ENCODE measurements around the gene CRISPLD2.

CRISPLD2 gene

DNA sequence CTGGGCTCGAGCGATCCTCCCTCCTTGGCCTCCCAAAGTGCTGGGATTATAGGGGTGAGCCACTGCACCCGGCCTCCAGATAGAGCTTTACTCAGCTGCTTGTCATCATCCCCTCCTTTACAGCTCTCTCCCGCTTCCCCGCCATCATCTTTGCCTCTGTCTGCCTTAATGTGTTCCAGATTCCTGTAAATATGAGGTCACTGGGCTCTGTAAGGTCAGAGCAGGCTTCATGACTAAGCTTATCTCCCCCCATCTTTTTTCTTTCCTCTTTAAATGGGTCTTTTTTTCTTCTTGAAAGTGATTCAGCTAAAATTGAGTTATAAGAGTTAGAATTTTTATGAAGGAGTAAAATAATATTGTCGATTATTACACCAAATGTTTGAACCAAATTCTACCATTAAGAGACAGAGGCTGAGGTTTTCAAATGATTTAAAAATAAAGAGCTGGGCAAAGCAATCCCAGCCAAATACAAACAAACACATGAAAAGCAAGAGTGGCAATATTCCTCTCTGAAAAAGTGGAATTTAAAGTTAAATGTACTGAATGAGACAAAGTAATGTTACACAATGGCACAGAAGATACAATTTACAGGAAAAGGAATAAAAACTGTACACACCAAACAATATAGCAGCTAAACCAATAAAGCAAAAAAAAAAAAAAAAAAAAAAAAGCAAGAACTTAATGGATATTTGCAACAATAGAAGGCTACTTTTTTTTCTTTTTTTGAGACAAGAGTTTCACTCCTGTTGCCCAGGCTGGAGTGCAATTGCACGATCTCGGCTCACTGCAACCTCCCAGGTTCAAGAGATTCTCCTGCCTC lies 62.1 kb downstream of the CRISPLD2 start:
- TF ChIP-seq GATA3 (IDR thresholded peaks at IDR 0.05; ENCODE audit: low read depth, low read length) (no peak), GATA2 (IDR thresholded peaks at IDR 0.05; ENCODE audit: low read depth, low read length) (no peak)

DNA sequence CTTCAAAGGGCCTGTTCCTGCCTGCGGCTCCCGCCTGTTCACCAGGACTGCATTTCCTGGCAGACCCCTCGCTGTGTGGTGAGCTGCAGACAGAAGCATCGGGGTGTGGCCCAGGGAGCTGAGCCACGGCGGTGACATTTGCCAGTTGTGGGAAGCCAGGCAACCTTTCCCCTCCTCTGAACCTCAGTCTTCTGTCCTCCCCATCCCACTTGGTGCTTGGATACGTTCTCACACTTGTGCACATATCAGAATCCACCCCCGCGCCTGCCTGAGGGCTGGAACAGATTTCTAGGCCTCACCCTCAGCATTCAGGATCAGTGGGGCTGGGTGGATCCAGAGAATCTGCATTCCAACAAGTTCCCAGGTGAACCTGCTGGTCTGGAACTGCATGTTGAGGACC lies 63.5 kb downstream of the CRISPLD2 start:
- TF ChIP-seq GATA2 (IDR thresholded peaks at IDR 0.05; ENCODE audit: low read depth, low read length), result no peak
- no peak for TF ChIP-seq GATA3 (IDR thresholded peaks at IDR 0.05; ENCODE audit: low read depth, low read length)

DNA sequence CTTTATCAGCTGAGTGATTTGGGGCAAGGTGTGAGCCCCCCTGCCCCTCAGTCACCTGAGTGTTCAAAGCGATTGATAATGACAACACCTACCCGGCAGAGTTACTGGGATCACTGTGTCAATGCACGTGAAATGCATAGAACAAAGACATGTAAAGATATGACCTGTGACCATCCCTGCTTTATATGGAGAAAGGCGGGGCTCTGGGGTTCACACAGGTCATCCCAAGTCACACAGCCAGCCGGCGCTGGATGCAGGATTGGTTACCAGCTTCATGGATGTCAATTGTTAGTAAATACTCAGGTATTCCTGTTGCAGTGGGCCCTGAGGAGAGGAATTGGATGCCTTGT lies 64.4 kb downstream of the CRISPLD2 start:
- TF ChIP-seq GATA3 (IDR thresholded peaks at IDR 0.05; ENCODE audit: low read depth, low read length), result no peak
- TF ChIP-seq GATA2 (IDR thresholded peaks at IDR 0.05; ENCODE audit: low read depth, low read length), result no peak

DNA sequence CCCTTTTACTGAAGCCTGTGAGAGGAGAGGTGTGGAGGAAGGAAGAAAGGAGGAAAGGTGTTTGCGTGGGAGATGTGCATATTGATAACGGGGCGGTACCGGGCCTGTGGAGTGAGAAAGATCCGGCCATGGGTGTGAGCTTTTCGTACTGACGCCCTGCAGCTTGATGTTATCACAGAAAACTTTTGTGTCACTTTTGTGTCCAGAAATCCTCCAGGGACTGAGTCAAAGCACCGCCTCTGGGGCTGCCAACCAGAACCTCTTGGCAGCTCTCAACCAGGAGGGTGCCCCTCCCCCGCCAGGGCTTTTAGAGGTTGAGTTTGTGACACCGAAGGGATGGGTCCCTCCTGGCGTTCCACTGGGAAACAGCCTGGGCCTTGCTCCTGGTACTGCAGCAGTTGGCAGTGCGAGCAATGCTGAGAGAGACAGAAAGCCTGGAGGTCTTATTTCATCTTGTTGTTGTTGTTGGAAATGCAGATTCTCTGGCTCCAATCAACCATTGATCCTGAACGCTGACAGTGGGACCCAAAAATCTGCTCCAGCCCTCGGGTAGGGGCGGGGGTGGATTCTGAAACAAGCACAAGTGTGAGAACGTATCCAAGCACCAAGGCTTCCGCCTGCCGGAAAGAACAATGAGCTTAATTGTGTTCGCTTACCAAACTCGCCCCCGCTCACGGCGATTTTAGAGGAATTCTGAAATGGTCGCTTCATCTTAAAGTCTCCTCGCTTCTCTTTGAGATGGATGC lies 65.0 kb downstream of the CRISPLD2 start:
- no peak for TF ChIP-seq GATA2 (IDR thresholded peaks at IDR 0.05; ENCODE audit: low read depth, low read length)
- no peak for TF ChIP-seq GATA3 (IDR thresholded peaks at IDR 0.05; ENCODE audit: low read depth, low read length)

DNA sequence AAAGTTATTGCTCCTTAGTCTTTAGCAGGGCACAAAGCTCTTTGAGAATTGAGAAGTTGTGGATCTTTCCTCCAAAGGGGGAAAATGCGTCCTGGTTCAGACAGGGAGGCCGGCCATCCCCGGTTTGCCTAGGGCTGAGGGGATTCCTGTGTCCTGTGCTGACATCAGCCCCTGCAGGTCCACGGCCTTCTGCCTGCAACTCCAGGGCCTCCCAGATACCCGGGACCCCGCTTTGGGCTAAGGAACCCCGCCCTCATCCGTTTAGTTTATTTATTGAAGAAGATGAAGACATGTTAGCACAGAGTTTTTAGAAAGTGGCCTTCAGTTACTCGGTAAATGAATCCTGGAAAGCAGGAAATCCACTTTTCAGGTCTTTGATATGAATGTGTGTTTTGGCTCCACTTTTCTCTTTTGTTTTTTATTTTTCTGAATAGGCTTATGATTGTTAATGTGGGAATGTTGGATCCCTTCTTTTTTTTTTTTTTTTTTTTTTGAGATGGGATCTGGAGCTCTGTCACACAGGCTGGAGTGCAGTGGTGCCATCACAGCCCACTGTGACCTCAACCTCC lies 65.6 kb downstream of the CRISPLD2 start:
- TF ChIP-seq GATA3 (IDR thresholded peaks at IDR 0.05; ENCODE audit: low read depth, low read length) (no peak), GATA2 (IDR thresholded peaks at IDR 0.05; ENCODE audit: low read depth, low read length) (no peak)

DNA sequence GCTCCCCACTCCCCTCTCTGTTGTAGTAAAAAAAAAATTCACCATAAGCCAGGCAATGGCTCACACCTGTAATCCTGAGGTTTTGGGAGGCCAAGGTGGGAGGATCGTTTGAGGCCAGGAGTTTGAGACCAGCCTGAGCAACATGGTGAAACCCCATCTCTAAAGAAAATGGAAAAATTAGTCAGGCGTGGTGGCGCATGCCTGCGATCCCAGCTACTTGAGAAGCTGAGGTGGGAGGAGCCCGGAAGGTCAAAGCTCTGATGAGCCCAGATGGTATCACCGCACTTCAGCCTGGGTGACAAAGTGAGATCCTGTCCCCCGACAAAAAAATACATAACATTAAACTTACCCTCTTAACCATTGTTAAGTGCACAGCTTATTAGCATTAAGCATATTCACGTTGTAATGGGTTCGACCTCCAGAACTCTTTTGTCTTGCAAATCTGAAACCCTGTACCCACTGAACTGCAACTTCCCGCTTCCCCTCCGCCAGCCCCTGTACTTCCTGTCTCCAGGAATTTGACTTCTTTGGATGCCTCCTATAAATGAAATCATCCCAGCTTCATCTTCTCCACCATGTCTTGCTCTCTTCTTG lies 66.8 kb downstream of the CRISPLD2 start:
- TF ChIP-seq GATA3 (IDR thresholded peaks at IDR 0.05; ENCODE audit: low read depth, low read length), result no peak
- TF ChIP-seq GATA2 (IDR thresholded peaks at IDR 0.05; ENCODE audit: low read depth, low read length), result no peak

DNA sequence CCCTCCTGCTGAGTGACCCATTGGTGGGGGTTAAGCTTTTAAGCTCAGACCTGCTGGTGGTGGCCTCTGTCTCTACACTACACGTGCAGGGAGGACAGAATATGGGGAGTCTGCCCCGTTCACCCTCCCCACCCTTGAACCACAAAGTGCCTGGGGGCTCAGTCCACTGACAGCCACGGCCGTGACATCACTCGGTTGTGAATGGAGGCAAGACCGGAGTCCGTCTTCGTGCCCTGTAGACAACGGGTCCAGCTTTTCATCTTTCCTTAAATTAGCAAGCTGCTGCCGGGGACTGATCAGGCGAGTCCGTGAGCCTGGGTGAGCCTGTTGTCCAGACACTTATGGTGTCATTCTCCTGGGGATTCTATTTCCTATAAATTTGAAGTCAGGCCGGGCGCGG lies 67.4 kb downstream of the CRISPLD2 start:
- TF ChIP-seq GATA3 (IDR thresholded peaks at IDR 0.05; ENCODE audit: low read depth, low read length) (no peak), GATA2 (IDR thresholded peaks at IDR 0.05; ENCODE audit: low read depth, low read length) (no peak)

DNA sequence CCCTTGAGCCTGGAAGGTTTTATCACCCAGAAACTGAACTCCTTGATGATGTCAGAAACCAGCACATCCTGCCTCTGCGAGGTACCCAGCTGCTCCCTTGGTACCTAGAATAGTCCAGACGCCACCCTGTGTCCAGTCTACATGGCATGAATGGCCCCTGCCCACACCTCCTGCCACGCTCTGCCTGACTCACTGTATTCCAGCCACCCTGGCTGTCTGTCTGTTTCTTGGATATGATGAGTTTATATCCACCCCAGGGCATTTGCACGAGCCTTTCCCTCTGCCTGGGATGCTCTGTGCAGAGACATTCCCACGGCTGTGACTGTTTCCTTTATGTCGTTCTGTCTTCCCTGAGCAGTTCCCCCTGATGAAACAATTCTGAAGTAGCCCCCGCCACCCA lies 68.7 kb downstream of the CRISPLD2 start:
- TF ChIP-seq GATA2 (IDR thresholded peaks at IDR 0.05; ENCODE audit: low read depth, low read length) (no peak), GATA3 (IDR thresholded peaks at IDR 0.05; ENCODE audit: low read depth, low read length) (no peak)

DNA sequence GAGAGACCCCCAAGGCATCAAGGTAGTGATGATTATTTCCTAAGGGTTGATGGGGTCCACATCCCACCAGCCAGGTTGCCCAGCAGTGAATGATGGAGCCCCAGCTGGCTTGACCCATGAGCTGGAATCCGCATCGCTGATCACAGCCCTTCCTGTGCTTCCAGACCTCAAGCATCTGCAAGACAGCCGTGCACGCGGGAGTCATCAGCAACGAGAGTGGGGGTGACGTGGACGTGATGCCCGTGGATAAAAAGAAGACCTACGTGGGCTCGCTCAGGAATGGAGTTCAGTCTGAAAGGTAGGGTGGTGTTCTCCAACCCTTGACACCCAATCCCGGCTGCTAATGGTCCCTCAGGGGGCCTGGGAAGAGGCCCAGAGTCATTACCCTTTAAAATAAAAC lies 69.3 kb downstream of the CRISPLD2 start:
- no peak for TF ChIP-seq GATA3 (IDR thresholded peaks at IDR 0.05; ENCODE audit: low read depth, low read length)
- no peak for TF ChIP-seq GATA2 (IDR thresholded peaks at IDR 0.05; ENCODE audit: low read depth, low read length)

DNA sequence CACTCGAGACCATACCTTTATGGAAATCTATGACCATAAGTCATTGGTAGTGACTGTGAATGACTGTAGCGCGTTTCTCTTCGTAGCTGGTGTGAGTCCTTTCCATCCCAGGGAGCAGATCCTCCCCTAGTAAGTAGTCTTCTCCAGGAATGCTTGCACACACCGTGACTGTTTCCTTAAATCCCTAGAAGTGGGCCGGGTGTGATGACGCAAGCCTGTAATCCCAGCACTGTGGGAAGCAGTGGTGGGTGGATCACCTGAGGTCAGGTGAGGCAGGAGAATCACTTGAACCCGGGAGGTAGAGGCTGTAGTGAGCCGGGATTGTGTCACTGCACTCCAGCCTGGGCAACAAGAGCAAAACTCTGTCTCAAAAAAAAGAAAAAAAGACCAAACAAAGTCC lies 70.6 kb downstream of the CRISPLD2 start:
- TF ChIP-seq GATA3 (IDR thresholded peaks at IDR 0.05; ENCODE audit: low read depth, low read length) (no peak), GATA2 (IDR thresholded peaks at IDR 0.05; ENCODE audit: low read depth, low read length) (no peak)

DNA sequence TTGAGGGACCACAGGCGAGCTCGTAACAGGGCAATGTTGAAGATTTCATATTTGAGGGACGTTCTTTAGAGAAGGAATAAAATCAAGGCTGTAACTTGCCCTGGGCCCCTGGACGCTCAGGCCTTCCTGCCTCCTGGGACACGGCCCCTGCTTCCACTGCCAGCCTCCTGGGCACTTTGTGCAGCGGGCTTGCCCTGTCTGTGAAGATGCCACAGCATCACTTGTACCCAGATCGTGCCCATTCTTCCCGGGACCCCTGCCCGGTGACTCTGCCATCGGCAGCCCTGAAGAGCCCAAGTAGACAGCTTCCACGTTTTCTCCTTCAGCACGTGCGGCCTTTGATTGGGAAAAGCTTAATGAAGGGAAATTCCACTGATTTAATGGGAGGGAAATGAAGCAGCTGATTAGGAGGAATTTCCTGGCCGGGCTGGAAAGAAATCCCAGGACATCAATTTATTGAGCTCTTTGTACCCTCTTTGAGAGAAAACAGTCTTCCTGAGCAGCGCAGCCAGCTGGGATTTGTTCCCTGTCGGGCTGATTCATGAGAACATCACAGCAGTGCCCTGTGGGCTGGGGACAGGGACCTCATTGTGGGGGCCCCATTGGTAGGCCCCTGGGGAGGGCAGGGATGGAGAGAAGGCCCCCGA lies 71.5 kb downstream of the CRISPLD2 start:
- TF ChIP-seq GATA2 (IDR thresholded peaks at IDR 0.05; ENCODE audit: low read depth, low read length) (no peak), GATA3 (IDR thresholded peaks at IDR 0.05; ENCODE audit: low read depth, low read length) (no peak)

DNA sequence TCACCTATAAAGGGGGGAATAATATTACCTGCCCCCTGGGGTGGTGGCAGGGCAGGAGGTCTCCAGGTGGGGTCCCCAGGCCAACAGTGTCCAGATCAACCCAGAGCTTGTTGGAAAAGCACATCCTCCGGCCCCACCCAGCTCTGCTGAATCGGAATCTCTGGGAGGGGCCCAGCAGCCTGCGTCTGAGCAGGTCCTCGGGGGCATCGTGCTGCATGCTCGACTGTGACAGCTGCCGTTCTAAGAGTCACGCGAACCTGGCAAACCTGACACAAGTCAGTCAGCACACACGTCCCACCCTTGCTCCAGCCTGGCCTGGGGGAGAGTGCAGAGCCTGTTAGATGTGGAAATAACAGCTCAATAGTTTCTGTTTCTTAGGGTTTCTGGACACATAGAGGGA lies 72.3 kb downstream of the CRISPLD2 start:
- TF ChIP-seq GATA3 (IDR thresholded peaks at IDR 0.05; ENCODE audit: low read depth, low read length), result no peak
- TF ChIP-seq GATA2 (IDR thresholded peaks at IDR 0.05; ENCODE audit: low read depth, low read length), result no peak

DNA sequence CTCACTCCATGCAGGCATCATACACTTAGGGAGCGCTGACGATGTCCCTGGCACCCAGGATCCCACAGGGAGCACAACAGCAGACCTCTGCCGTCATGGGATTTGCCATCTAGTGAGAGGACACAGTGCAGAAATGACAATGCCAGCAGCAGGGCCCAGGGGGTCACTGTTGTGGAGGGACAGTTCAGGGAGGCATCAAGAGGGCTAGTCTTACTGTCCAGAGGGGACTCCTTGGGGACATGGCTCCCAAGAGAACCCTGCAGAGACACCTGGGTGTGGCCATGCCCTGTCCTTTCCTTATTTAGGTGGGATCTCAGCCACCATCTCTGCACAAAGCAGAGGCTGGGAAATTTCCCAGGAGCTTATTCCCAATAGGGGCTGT lies 73.7 kb downstream of the CRISPLD2 start:
- TF ChIP-seq GATA3 (IDR thresholded peaks at IDR 0.05; ENCODE audit: low read depth, low read length) (no peak), GATA2 (IDR thresholded peaks at IDR 0.05; ENCODE audit: low read depth, low read length) (no peak)
